ENCODE data around the gene TMEM204. TPM values are rescaled to one million over a fixed set of nuclear protein-coding genes. Genes with fewer than 3 reads are reported as not detected.

Gene TMEM204
- total RNA-seq, 1 donor from 2014 or later: 27.1 TPM

DNA sequence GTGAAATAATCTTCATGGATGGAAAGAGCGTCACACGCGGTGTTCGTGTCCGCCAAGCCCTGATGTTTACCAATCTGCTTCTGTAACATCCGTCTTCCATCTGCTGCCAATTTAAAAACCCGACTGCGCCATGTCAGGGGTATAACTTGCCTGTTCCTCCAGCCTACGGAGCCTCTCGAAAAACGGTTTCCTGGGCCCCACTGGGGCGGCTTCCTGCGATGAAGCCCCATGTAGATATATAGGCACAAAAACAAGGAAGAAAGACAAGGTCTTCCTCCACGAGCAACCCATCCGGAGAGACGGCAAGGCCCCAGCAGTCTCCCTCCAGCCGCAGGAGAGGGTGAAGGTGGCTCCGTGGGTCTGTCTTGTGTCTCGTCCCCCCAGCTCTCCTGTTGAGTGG lies 44.8 kb upstream of the TMEM204 start, which contains the start of gene PTX4:
Gene PTX4 (minus strand): TSS at position 326 of the 400 bp plus-strand sequence. CDS start 35 bp downstream, at position 291.
- Histone ChIP-seq H3K4me1 (peaks cover 11% of the 10 kb centered on the region), H3K9me3 (replicated peaks) (no peaks in the 10 kb centered on the region), H3K27me3 (ENCODE audit: low read depth) (no peaks in the 10 kb centered on the region), H3K27ac (replicated peaks) (no peak within 1 kb of the TSS), H3K36me3 (no peaks in the 10 kb centered on the region), H3K4me3 (no peak within 1 kb of the TSS)
- TF ChIP-seq, protein P1, sequence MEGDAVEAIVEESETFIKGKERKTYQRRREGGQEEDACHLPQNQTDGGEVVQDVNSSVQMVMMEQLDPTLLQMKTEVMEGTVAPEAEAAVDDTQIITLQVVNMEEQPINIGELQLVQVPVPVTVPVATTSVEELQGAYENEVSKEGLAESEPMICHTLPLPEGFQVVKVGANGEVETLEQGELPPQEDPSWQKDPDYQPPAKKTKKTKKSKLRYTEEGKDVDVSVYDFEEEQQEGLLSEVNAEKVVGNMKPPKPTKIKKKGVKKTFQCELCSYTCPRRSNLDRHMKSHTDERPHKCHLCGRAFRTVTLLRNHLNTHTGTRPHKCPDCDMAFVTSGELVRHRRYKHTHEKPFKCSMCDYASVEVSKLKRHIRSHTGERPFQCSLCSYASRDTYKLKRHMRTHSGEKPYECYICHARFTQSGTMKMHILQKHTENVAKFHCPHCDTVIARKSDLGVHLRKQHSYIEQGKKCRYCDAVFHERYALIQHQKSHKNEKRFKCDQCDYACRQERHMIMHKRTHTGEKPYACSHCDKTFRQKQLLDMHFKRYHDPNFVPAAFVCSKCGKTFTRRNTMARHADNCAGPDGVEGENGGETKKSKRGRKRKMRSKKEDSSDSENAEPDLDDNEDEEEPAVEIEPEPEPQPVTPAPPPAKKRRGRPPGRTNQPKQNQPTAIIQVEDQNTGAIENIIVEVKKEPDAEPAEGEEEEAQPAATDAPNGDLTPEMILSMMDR (IDR thresholded peaks at IDR 0.05; ENCODE audit: borderline replicate concordance): no peak
- no peak for DNase-seq
- intact Hi-C loops (cut with micrococcal nuclease): no loop called here

DNA sequence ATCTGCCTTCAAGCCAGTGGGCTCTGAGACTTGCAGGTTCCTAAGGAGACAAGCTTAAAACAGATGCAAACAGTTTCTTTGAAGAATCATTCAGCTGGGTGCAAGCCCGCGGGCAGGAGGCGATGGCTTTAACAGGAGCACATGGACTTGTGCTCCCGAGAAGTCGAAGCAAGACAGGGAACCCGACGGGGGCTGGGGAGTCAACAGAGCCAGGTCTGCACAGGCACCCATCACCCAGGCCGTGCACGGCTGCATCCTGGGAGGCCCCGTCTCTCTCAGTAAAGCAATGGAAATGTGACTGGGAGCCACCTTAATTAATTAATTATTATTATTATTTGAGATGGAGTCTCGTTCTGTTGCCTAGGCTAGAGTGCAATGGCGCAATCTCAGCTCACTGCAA lies 44.4 kb upstream of the TMEM204 start:
- no peaks in the 10 kb centered on the region for H3K36me3 ChIP-seq
- intact Hi-C loops (cut with micrococcal nuclease): no loop called here
- H3K27me3 ChIP-seq (ENCODE audit: low read depth): no peaks in the 10 kb centered on the region
- no peaks in the 10 kb centered on the region for H3K9me3 ChIP-seq (replicated peaks)
- TF ChIP-seq, protein P1 (IDR thresholded peaks at IDR 0.05; ENCODE audit: borderline replicate concordance): no peak
- H3K4me1 ChIP-seq: peaks cover 16% of the 10 kb centered on the region
- DNase-seq: no peak
- no peak overlapping the region for H3K27ac ChIP-seq (replicated peaks)
- H3K4me3 ChIP-seq: no peak overlapping the region

DNA sequence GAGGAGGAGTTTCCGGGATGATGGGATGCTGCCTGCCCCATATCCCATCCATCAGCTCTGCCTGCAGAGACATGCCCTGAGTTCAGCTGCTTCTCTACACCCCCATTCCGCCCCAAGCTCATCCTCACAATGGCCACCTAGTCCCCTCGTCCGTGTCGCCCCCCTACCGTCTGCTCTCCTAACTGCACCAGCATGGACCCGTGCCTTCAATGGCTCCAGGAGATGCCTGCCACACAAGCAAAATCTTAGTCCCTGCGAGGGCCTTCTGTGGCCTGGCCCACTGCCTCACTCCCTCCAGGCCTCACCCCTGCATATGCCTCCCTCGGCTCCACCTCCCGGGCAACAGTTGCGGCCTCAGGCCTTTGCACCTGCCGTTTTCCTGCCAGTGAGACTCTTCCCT lies 42.1 kb upstream of the TMEM204 start:
- no peak for DNase-seq
- no peak overlapping the region for H3K4me3 ChIP-seq
- H3K36me3 ChIP-seq: peaks cover 15% of the 10 kb centered on the region
- H3K27me3 ChIP-seq (ENCODE audit: low read depth): no peaks in the 10 kb centered on the region
- TF ChIP-seq, protein P1 (IDR thresholded peaks at IDR 0.05; ENCODE audit: borderline replicate concordance): no peak
- peaks cover 36% of the 10 kb centered on the region for H3K4me1 ChIP-seq
- H3K27ac ChIP-seq (replicated peaks): no peak overlapping the region
- intact Hi-C loops (cut with micrococcal nuclease): loop anchor here (10.0 kb wide), 1 partner anchor 73 kb away; no protein-coding TSS in a partner anchor
- no peaks in the 10 kb centered on the region for H3K9me3 ChIP-seq (replicated peaks)

DNA sequence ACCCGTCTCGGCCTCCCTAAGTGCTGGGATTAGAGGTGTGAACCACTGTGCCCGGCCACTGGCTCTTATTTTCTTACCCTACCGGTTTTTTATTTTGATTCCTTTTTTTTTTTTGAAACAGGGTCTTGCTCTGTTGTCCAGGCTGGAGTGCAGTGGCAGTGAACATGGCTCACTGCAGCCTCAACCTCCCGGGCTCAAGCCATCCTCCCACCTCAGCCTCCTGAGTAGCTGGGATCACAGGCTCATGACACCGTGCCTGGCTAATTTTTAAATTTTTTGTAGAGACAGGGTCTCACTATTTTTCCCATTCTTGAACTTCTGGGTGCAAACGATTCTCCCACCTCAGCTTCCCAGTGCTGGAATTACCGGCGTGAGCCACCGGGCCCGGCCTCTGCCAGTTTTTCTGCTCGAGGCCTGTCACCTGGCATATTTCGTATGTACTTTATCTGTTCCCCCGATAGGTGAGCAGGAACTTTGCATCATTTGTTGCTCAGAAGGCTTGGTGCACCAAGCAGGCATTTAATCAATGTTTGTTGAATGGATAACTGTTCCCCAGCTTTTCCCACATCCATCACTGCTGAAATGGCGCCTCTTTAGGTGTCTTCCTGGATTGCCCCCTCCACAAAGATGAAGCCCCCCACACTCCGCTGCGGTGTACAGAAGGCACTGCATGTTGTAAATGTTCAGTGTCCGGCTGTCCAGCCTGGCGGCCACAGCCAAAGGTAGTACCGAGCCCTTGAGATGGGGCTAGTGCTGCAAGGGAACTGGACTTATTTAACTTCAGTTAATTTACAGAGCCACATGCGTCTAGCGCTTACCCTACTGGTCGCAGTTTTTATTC lies 41.2 kb upstream of the TMEM204 start:
- H3K4me3 ChIP-seq: peak overlapping the region; percentile 85
- TF ChIP-seq, protein P1 (IDR thresholded peaks at IDR 0.05; ENCODE audit: borderline replicate concordance): no peak
- H3K4me1 ChIP-seq: peaks cover 36% of the 10 kb centered on the region
- peaks cover 25% of the 10 kb centered on the region for H3K36me3 ChIP-seq
- DNase-seq: no peak
- H3K27ac ChIP-seq (replicated peaks): peak overlapping the region; percentile 89
- no peaks in the 10 kb centered on the region for H3K9me3 ChIP-seq (replicated peaks)
- intact Hi-C loops (cut with micrococcal nuclease): loop anchor here (10.0 kb wide), 1 partner anchor 72 kb away; no protein-coding TSS in a partner anchor
- H3K27me3 ChIP-seq (ENCODE audit: low read depth): no peaks in the 10 kb centered on the region

DNA sequence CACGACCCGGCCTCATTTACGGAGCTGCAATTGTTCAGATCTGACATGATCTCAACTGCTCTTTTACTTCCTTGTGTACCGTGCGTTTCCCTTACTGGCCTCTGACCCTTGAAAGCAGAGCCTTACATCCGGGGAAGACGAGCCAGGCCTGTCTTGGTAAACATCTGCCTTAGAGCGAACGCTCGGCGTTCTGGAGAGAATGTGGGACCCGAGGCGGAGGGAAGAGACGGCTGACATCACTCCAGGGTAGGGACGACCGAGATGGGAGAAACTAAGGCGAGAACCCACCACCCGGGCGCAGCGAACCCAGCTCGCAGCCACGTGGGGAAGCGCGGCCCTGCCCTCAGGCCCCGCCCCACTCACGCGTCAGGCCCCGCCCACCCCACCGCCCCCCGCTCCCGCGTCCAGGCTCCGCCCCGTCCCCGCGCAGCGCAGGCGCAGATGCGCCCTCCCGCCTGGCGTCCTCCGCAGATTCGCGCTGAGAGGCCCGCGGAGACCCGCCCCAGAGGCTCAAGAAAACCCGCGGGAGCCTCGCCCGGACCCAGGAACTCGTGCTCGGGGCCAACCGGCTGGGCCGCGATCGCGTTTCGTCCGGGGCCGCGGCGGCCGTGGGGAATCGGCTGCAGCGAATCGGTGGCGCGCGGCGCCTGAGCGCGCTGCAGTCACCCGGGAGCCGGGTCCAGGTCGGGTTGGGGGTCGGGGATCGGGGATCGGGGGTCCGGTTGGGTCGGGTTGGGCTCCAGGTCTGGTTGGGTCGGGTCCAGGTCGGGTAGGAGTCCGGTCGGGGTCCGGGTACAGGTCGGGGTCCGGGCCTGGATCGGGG lies 40.3 kb upstream of the TMEM204 start, which contains the start of gene TELO2:
Gene TELO2 (plus strand): TSS at position 438 of the 823 bp plus-strand sequence. CDS start 922 bp downstream, outside the sequence.
- intact Hi-C loops (cut with micrococcal nuclease): loop anchor here (10.0 kb wide), 1 partner anchor 72 kb away; no protein-coding TSS in a partner anchor
- TF ChIP-seq, protein P1 (IDR thresholded peaks at IDR 0.05; ENCODE audit: borderline replicate concordance): no peak

More for the DNA sequence above, 40.3 kb upstream of the TMEM204 start, which contains the start of gene TELO2:
- peak; percentile 83 for DNase-seq
- no peaks in the 10 kb centered on the region for H3K9me3 ChIP-seq (replicated peaks)
- H3K27ac ChIP-seq (replicated peaks): peak within 1 kb of the TSS; percentile 89
- H3K4me3 ChIP-seq: peak within 1 kb of the TSS; percentile 85
- no peaks in the 10 kb centered on the region for H3K27me3 ChIP-seq (ENCODE audit: low read depth)
- H3K36me3 ChIP-seq: peaks cover 33% of the 10 kb centered on the region
- peaks cover 36% of the 10 kb centered on the region for H3K4me1 ChIP-seq

All from left ventricle myocardium inferior (tissue), 1 donor.